AG04450 (cell line): ENCODE measurements around the gene CORIN. TPM values are rescaled to one million over a fixed set of nuclear protein-coding genes. Genes with fewer than 3 reads are reported as not detected.

Experiments
- CTCF ChIA-PET: fragments of 300-600, 350-600 bp; formaldehyde crosslinking; extraction: SDS; loops from one replicate; lab custom pipeline; 2022; ENCODE audit warnings: antibody characterized with exemption, inconsistent platforms; lab: Charles Lee
- POLR2A ChIA-PET: fragments of 350-600 bp; formaldehyde crosslinking; extraction: SDS; loops from one replicate; lab custom pipeline; 2021; ENCODE audit warnings: antibody characterized with exemption, inconsistent platforms; lab: Yijun Ruan, JAX
- DNase-seq: peaks from one replicate; pipeline ENCODE4 v3.0.0-alpha.2; 2011; ENCODE audit warnings: low read depth, low spot score
- H3K27ac ChIP-seq: one replicate; pipeline ENCODE4 v1.5.1; 2012; ENCODE audit warnings: low read depth, low read length, control low read depth
- H3K27me3 ChIP-seq: one replicate; pipeline ENCODE4 v1.6.0; 2012; ENCODE audit warnings: low read length; ENCODE audit not compliant: control insufficient read depth, insufficient read depth
- H3K4me3 ChIP-seq: 2 replicates; pipeline ENCODE4 v1.5.1; 2011; ENCODE audit warnings: mild to moderate bottlenecking, low read depth, low read length, control low read depth
- H3K9me3 ChIP-seq: 2 replicates; pipeline ENCODE4 v1.5.1; 2012; ENCODE audit warnings: low read length; ENCODE audit not compliant: control insufficient read depth, insufficient read depth
- polyA plus RNA-seq: library from polyadenylated mRNA; depleted of rRNA; stranded (reverse); fragments of >200 nt; gene quantifications from 2 replicates; pipeline ENCODE4 v1.2.3, GENCODE V29; 2011
- TF ChIP-seq, protein P1 (sequence below): IDR thresholded peaks from 2 replicates; pipeline ENCODE4 v1.5.1; 2011; ENCODE audit warnings: low read depth, low read length, control low read depth, inconsistent platforms

The CORIN gene
- polyA plus RNA-seq, 1 experiment = 29.6 TPM

DNA sequence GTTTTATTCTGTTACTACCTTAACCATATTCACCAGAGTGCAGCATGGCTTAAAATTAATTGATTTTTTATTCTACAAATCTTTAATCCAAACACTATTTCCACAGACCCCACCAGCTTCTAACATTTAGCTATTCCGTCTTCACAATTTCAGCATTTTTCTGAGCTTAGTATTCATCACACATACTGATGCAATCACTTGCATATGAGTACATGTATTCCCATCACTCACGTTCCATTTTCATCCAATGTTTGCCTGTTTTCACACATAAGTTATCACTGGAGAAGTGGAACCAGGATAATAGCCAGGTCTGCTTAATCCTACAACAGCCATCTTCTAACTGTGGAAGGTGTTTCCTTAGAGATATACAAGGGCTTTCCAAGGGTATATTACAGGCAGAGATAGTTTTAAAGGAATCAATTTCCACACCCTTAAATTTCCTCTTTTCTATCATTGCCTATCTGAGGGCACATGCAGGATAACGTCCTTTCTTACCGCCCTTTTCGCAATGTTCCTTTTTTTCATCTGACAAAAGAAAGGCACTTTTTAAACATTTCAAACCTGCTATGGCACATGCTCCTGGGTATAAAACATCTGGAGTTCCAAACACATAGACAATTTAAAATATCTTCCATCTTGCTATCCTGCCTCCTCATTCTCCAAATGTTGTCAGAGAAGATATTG is 115.8 kb downstream of the CORIN start:
- POLR2A ChIA-PET = no interaction called here
- no peak overlapping the region for H3K4me3 ChIP-seq
- no peaks in the 10 kb centered on the region for H3K9me3 ChIP-seq
- peaks cover 3% of the 10 kb centered on the region for H3K27me3 ChIP-seq
- DNase-seq = no peak
- no peak overlapping the region for H3K27ac ChIP-seq
- TF ChIP-seq, protein P1, sequence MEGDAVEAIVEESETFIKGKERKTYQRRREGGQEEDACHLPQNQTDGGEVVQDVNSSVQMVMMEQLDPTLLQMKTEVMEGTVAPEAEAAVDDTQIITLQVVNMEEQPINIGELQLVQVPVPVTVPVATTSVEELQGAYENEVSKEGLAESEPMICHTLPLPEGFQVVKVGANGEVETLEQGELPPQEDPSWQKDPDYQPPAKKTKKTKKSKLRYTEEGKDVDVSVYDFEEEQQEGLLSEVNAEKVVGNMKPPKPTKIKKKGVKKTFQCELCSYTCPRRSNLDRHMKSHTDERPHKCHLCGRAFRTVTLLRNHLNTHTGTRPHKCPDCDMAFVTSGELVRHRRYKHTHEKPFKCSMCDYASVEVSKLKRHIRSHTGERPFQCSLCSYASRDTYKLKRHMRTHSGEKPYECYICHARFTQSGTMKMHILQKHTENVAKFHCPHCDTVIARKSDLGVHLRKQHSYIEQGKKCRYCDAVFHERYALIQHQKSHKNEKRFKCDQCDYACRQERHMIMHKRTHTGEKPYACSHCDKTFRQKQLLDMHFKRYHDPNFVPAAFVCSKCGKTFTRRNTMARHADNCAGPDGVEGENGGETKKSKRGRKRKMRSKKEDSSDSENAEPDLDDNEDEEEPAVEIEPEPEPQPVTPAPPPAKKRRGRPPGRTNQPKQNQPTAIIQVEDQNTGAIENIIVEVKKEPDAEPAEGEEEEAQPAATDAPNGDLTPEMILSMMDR = no peak
- CTCF ChIA-PET = no interaction called here

DNA sequence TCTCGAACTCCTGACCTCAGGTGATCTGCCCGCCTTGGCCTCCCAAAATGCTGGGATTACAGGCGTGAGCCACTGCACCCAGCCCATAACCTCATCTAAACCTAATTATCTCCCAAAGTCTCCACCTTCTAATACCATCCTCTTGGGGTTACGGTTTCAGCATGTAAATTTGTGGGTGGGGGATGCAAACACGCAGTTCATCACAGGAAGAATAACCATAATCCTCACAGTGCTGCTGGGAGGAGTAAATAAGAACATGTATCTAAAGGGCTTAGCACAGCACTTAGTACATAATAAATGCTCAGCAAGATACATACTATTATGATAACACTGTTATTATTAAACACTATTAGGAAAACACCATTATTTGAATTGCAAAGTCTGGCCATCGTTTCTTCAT is 116.4 kb downstream of the CORIN start:
- TF ChIP-seq, protein P1 = no peak
- no peak overlapping the region for H3K27ac ChIP-seq
- peaks cover 3% of the 10 kb centered on the region for H3K27me3 ChIP-seq
- ChIA-PET CTCF (no interaction called here), POLR2A (no interaction called here)
- H3K9me3 ChIP-seq = no peaks in the 10 kb centered on the region
- H3K4me3 ChIP-seq = no peak overlapping the region
- DNase-seq = no peak

DNA sequence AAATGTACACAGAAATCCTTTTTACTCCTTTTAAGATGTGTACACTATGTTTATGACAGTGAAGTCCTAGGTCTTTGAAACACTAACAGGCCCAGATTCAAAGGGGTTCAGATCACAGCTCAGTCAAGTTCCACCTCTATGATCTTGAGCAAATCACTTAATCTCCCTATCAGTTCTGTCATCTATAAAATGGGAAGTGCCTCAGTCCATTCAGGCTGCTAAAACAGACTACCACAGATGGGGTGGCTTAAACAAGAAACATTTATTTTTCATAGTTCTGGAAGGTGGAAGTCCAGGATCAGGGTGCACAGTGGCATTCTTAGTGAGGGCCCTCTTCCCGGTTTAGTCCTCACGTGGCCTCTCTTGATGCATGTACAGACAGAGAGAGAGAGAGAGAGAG is 117.1 kb downstream of the CORIN start:
- ChIA-PET CTCF (interaction anchor here (0.5 kb wide), 1 partner anchor 86 kb away, joined by 3 read pairs; no protein-coding TSS in a partner anchor), POLR2A (no interaction called here)
- no peaks in the 10 kb centered on the region for H3K9me3 ChIP-seq
- TF ChIP-seq, protein P1 = no peak
- peaks cover 3% of the 10 kb centered on the region for H3K27me3 ChIP-seq
- DNase-seq = no peak
- H3K4me3 ChIP-seq = no peak overlapping the region
- no peak overlapping the region for H3K27ac ChIP-seq

DNA sequence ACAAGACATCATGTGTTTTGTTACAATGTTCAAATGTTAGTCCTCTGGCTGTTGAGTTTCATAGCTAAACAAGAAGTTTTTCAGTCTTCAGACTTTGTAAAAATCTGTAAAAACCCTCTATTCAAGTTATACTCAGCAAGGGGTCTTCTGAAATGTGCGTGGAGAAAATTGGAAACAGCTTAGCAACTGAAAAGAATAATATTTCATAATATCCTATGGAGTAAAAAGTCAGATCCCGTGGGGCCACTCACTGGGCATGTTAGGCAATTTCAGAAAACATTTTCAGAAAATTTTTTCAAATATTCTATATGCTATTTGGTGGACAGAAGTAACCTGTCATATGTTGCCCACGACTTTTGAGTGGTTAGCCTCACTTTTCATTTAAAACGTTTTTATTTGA is 118.3 kb downstream of the CORIN start:
- DNase-seq = no peak
- H3K27me3 ChIP-seq = peaks cover 3% of the 10 kb centered on the region
- H3K9me3 ChIP-seq = no peaks in the 10 kb centered on the region
- ChIA-PET CTCF (interaction anchor here (0.6 kb wide), 1 partner anchor 14 kb away, joined by 3 read pairs; no protein-coding TSS in a partner anchor), POLR2A (no interaction called here)
- TF ChIP-seq, protein P1 = no peak
- no peak overlapping the region for H3K4me3 ChIP-seq
- H3K27ac ChIP-seq = no peak overlapping the region

DNA sequence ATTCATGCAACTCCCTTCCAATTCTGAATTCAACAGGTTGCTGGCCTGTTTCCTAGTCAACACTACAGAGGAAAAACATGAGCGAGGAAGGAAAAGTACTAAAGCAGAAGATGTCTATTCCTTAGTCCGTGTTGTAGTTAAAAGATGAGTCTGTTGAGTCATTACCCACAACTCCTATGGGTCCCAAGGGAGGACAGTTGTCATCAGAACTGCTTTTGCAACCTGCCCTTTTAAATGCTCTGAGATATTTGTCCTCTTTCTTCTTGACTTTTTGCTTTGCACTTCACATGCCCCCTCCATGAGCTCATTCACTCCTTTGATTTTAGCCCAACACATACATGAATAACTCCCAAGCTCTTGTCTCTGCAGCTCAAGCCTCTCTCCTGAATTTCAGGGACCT is 119.2 kb downstream of the CORIN start:
- ChIA-PET CTCF (no interaction called here), POLR2A (no interaction called here)
- no peak for DNase-seq
- Histone ChIP-seq H3K9me3 (no peaks in the 10 kb centered on the region), H3K27me3 (peaks cover 3% of the 10 kb centered on the region), H3K27ac (no peak overlapping the region), H3K4me3 (no peak overlapping the region)
- TF ChIP-seq, protein P1 = no peak
